ENCODE measurements around the gene ASB6. TPM values are rescaled to one million over a fixed set of nuclear protein-coding genes. Genes with fewer than 3 reads are reported as not detected.

ASB6 gene
- total RNA-seq, 4 donors from 2014 or later: 21.8 to 54.2 (median 29.6) TPM

- Histone ChIP-seq H3K27ac (peak overlapping the region; percentile 85 to 94 (median 89)), H3K27me3 (no peaks in the 10 kb centered on the region), H3K4me3 (peak overlapping the region in 2 of 4 donors; percentile 60 to 75), H3K36me3 (no peaks in the 10 kb centered on the region), H3K9me3 (no peaks in the 10 kb centered on the region), H3K4me1 (peaks cover 22 to 44% (median 37%) of the 10 kb centered on the region in 4 donors)
- DNase-seq: peak; percentile 48
- in situ Hi-C loops (cut with MboI; ENCODE audit: low pct_ligation_motif_present in 1 of 4, low pct_unique_long_range_greater_than_20kb in 1 of 4, low sequenced_read_pairs in 3 of 4) (loop anchor here in 1 of 4 donors (10.0 kb wide), 1 partner anchor 114 kb away; no protein-coding TSS in a partner anchor), intact Hi-C loops (cut with DNase I; ENCODE audit: low total_unique reads) (loop anchor here (10.0 kb wide), 1 partner anchor 224 kb away; no protein-coding TSS in a partner anchor)
- TF ChIP-seq POLR2AphosphoS5 (IDR thresholded peaks at IDR 0.05) (peak in 1 of 3 donors; percentile 21), POLR2A (IDR thresholded peaks at IDR 0.05) (peak; percentile 40), EP300 (IDR thresholded peaks at IDR 0.05; ENCODE audit: low read depth) (no peak)
- 60% methylated on average over 3 to 25 of the region's 27 CpGs for WGBS, 2 donors (ENCODE audit: low coverage in 1 of 2)
Observed at GRCh38 chr9:129608561-129609481, 33.1 kb downstream of the ASB6 start.

GRCh38 chr9:129607027-129607387, 34.9 kb downstream of the ASB6 start:
- Histone ChIP-seq H3K4me1 (peaks cover 22 to 44% (median 37%) of the 10 kb centered on the region in 4 donors), H3K36me3 (no peaks in the 10 kb centered on the region), H3K9me3 (no peaks in the 10 kb centered on the region), H3K27ac (peak overlapping the region; percentile 85 to 94 (median 89)), H3K27me3 (no peaks in the 10 kb centered on the region), H3K4me3 (no peak overlapping the region)
- DNase-seq: no peak
- intact Hi-C loops (cut with DNase I; ENCODE audit: low total_unique reads) (loop anchor here (10.0 kb wide), 1 partner anchor 222 kb away; no protein-coding TSS in a partner anchor), in situ Hi-C loops (cut with MboI; ENCODE audit: low pct_ligation_motif_present in 1 of 4, low pct_unique_long_range_greater_than_20kb in 1 of 4, low sequenced_read_pairs in 3 of 4) (loop anchor here in 1 of 4 donors (10.0 kb wide), 1 partner anchor 112 kb away; no protein-coding TSS in a partner anchor)
- WGBS, 2 donors (ENCODE audit: low coverage in 1 of 2): 82% methylated on average over 6 of the region's 6 CpGs; no CpG with 5 or more reads in 1 of the 2 donors
- TF ChIP-seq CTCF (IDR thresholded peaks at IDR 0.05) (no peak), POLR2AphosphoS5 (IDR thresholded peaks at IDR 0.05) (no peak), POLR2A (IDR thresholded peaks at IDR 0.05) (no peak), EP300 (IDR thresholded peaks at IDR 0.05; ENCODE audit: low read depth) (no peak)

- in situ Hi-C loops (cut with MboI; ENCODE audit: low pct_ligation_motif_present in 1 of 4, low pct_unique_long_range_greater_than_20kb in 1 of 4, low sequenced_read_pairs in 3 of 4) (loop anchor here in 1 of 4 donors (10.0 kb wide), 1 partner anchor 112 kb away; no protein-coding TSS in a partner anchor), intact Hi-C loops (cut with DNase I; ENCODE audit: low total_unique reads) (loop anchor here (10.0 kb wide), 1 partner anchor 222 kb away; no protein-coding TSS in a partner anchor)
- H3K27ac ChIP-seq: peak overlapping the region; percentile 85 to 94 (median 89)
- whole genome bisulfite sequencing, 2 donors (ENCODE audit: low coverage in 1 of 2): 72% methylated on average over 15 of the region's 15 CpGs; no CpG with 5 or more reads in 1 of the 2 donors
- no peak overlapping the region for H3K4me3 ChIP-seq
- H3K9me3 ChIP-seq: no peaks in the 10 kb centered on the region
- H3K27me3 ChIP-seq: no peaks in the 10 kb centered on the region
- H3K36me3 ChIP-seq: no peaks in the 10 kb centered on the region
- DNase-seq: no peak
- H3K4me1 ChIP-seq: peaks cover 22 to 42% (median 36%) of the 10 kb centered on the region in 4 donors
- TF ChIP-seq EP300 (IDR thresholded peaks at IDR 0.05; ENCODE audit: low read depth): no peak
- no peak for TF ChIP-seq CTCF (IDR thresholded peaks at IDR 0.05)
- TF ChIP-seq POLR2A (IDR thresholded peaks at IDR 0.05): no peak
- TF ChIP-seq POLR2AphosphoS5 (IDR thresholded peaks at IDR 0.05): no peak
Observed at GRCh38 chr9:129606161-129607026, 35.6 kb downstream of the ASB6 start.

- no peak overlapping the region for H3K4me3 ChIP-seq
- H3K27ac ChIP-seq: no peak overlapping the region
- no peak for TF ChIP-seq EP300 (IDR thresholded peaks at IDR 0.05; ENCODE audit: low read depth)
- TF ChIP-seq POLR2AphosphoS5 (IDR thresholded peaks at IDR 0.05): no peak
- TF ChIP-seq POLR2A (IDR thresholded peaks at IDR 0.05): no peak
- no peak for TF ChIP-seq CTCF (IDR thresholded peaks at IDR 0.05)
- intact Hi-C loops (cut with DNase I; ENCODE audit: low total_unique reads): loop anchor here (10.0 kb wide), 1 partner anchor 220 kb away; no protein-coding TSS in a partner anchor
- in situ Hi-C loops (cut with MboI; ENCODE audit: low pct_ligation_motif_present in 1 of 4, low pct_unique_long_range_greater_than_20kb in 1 of 4, low sequenced_read_pairs in 3 of 4): loop anchor here in 1 of 4 donors (10.0 kb wide), 1 partner anchor 110 kb away; no protein-coding TSS in a partner anchor
- H3K4me1 ChIP-seq: peaks cover 16 to 31% (median 24%) of the 10 kb centered on the region in 4 donors
- no peaks in the 10 kb centered on the region for H3K36me3 ChIP-seq
- no peaks in the 10 kb centered on the region for H3K27me3 ChIP-seq
- no peaks in the 10 kb centered on the region for H3K9me3 ChIP-seq
- 44 to 70% methylated on average over 2 to 8 of the region's 8 CpGs for WGBS, 2 donors (ENCODE audit: low coverage in 1 of 2)
- DNase-seq: no peak
Observed at GRCh38 chr9:129604766-129605163, 37.2 kb downstream of the ASB6 start.

Data from transverse colon (tissue), 4 donors.